HG02759 (cell line): ENCODE results near the gene C1orf56.
"Not testable (repeated sequence)": the region's sequence is repeated elsewhere in the genome, so short reads cannot be mapped to it uniquely, and the experiment has no call there.

Experiments used
- ATAC-seq: cut with Tn5 transposase; IDR thresholded peaks from one replicate; pipeline ENCODE4 v1.9.1; 2021; ENCODE audit warnings: mild to moderate bottlenecking, moderate library complexity; ENCODE audit not compliant: unreplicated experiment

C1orf56 gene

DNA sequence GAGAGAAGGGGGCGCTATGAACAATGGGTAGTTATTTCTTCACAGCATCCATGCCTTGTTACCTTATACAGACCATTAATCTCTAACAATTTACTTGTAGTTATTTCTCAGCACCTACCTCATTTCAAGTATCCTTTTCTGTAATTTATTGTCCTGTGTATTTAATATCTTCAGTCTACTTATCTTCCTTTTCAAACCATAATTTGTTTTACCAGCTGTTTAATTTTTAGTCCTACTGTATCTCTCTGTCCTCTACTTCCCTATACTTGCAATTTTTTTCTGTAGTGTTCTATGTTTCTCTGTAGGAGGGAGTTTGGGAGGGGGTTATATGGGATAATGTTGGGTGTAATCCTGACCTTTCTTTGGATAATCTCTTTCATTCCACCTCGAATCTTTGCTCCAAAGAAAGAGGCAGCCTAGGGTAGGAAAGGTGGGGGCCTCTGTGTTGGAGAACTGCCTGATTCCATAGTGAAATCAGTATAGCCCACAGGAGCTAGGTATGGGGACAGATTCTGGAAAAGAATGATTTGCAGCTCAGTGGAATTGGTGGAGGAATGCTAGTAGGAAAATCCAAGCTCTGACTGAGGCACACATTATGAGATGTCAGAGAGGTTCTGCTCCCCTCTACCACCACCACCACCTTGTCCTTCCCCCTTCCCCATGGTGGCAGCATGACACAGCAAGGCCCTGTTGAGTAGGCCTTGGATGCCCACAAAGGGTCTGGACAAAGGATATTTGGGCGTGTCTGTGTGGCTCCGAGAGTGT, 13.3 kb downstream of the C1orf56 start:
- no peak for ATAC-seq

DNA sequence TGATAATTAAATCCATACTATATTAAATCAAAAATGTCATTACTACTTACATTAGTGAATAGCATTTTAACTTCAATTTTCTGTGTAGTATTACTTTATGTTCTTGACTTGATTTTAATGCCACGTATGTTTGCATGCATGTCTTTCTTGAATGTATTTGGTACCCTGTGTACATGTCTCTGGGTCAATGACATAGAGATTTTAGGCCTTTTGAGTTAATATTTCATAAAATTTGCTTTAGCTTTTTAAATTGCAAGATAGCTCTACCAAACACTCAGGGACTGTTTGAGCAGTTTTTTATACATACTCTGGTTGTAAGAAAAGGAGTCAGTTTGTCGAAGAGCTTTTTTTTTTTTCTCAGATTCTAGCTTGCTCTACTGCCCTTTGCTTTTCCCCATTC, 14.2 kb downstream of the C1orf56 start:
- ATAC-seq, result no peak

DNA sequence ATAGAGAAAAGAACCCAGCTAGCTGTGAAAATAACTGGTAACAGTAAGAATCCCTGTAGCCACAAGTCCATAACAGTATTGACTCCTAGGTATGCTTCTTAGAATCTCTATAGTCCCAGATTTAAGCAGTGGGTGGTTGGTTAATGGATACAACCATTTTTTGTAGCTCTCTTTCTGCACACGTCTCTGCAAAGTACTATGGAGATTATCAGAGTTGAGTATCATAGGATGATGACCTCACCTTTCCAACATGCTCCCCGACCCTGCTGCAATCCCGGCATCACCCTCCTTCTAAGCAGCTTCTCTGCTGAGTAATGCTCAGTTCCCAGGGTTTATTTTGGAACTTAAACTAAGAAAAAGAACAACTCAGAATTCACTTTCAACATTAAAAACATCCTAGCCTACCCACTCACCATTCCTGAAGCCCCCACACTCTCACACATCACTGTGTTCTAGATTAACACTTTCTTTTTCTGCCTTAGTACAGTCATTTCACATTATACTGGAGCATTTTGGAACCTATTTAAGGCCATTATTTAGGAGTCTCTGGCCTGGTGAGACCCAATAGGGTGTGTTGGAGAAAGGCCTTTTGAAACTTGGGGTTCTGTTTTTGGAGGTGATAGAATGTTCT, 15.3 kb downstream of the C1orf56 start:
- ATAC-seq, result no peak

DNA sequence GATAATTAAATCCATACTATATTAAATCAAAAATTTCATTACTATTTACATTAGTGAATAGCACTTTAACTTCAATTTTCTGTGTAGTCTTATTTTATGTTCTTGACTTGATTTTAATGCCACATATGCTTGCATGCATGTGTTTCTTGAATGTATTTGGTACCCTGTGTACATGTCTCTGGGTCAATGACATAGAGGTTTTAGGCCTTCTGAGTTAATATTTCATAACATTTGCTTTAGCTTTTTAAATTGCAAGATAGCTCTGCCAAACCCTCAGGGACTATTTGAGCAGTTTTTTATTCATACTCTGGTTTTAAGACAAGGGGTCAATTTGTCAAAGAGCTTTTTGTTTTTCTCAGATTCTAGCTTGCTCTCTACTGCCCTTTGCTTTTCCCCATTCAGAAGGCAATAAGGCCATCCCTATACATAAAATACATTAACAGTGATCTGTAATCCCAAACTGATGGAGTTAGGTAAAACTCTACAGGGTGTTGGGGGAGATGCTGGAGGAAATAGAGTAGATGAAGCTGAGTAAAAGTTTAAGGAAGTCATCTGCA, 17.6 kb downstream of the C1orf56 start:
- no peak for ATAC-seq

DNA sequence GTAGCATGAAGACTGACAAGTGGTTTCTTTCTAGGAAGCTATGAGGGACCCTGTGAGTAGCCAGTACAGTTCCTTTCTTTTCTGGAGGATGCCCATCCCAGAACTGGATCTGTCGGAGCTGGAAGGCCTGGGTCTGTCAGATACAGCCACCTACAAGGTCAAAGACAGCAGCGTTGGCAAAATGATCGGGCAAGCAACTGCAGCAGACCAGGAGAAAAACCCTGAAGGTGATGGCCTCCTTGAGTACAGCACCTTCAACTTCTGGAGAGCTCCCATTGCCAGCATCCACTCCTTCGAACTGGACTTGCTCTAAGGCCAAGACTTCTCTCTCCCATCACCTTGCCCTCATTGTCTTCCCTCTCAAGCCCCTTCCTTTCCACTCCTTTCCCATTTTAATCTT, 19.6 kb downstream of the C1orf56 start:
- ATAC-seq, result no peak

DNA sequence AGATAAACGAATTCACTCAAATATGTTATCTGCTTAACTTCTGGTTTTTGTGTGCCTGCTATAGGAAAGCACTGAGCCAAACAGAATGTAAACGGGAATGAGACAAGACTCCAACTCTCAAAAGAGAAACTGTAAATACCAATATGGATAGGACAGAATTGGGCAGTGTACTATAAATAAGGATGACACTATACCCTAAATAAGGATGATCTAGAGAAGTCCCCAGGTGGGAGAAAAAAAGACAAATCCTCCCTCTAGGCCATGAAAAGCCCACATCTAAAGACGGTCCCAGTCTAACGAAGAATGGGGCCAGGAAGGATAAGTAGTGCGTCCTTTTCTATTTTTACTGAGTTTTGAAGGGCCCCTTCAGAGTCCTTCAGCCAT, 21.5 kb downstream of the C1orf56 start:
- no peak for ATAC-seq

GRCh38 chr1:151070474-151071276, 23.1 kb downstream of the C1orf56 start, which contains the start of gene GABPB2:
TSS of gene GABPB2 (plus strand) at chr1:151070761. CDS start at chr1:151088190, 17,429 bp downstream.
- ATAC-seq, result peak; percentile 83

GRCh38 chr1:151072224-151072623, 24.7 kb downstream of the C1orf56 start:
- no peak for ATAC-seq

DNA sequence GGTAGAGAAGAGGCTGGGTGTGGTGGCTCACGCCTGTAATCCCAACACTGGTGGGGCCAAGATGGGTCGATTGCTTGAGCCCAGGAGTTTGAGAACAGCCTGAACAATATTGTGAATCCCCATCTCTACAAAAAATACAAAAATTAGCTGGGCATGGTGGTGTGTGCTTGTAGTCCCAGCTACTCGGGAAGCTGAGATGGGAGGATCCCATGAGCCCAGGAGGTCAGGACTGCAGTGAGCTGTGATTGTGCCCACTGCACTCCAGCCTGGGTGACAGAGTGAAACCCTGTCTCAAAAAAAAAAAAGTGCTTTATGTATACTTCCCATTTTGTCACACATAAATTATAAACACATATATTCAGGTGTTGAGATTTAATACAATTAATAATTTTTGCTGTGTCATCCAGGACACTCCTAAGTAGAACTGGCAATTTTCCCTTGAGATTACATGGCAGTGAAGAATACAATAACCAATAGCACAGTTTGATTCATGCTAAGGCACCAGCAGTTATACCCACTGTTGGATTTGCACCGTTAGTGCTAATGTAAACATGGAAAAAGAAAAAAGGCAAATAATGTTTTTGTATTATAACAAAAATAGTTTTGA, 38.5 kb downstream of the C1orf56 start:
- ATAC-seq, result no peak

DNA sequence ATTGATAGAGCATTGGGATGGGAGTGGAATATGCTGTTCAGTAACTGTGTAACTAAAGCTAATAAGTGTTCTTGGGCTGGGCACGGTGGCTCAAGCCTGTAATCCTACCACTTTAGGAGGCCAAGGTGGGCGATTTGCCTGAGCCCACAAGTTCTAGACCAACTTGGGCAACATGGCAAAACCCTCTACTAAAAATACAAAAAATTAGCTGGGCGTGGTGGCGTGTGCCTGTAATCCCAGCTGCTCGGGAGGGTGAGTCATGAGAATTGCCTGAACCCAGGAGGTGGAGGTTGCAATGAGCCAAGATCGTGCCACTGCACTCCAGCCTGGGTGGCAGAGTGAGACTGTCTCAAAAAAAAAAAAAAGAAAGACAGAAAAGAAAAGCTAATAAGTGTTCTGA, 49.9 kb downstream of the C1orf56 start:
- not testable (repeated sequence) for ATAC-seq

DNA sequence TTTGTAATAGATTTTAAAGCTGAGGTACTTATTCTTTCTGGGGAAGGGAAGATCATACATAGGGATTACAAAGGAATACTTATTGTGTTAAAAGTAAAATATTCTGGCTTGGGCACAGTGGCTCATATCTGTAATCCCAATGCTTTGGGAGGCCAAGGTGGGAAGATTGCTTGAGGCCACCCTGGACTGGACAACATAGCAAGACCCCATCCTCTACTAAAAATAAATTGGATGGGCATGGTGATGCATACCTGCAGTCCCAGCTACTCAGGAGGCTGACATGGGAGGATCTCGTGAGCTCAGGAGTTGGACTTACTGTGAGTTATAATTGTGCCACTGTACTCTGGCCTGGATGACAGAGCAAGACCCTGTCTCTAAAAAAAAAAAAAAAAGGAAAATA, 50.6 kb downstream of the C1orf56 start:
- ATAC-seq, result no peak
